Measurements from ENCODE around the gene SESN1.

The SESN1 gene

DNA sequence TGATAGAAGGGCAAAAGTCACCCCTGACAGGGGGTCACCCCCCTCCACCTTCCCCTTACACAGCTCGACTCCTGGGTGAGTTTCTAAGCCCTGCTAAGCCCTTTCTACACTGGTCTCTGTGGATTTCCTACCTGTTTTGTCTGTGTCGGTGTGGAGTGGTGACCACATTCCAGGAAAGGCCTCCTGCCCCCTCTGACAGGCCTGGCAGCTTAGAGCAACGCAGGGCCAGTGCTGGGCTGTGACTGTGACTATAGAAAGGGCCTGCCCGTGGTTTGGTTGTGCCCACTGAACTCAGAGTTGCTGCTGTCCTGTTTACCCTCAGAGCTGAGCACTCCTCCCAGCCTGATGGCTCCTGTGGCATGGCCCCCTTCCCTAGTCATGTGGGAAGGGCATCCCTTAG, 137.4 kb downstream of the SESN1 start:
- no peak for DNase-seq (ENCODE audit: low read depth)
- no peak for TF ChIP-seq CTCF (conservative IDR thresholded peaks at IDR 0.05; ENCODE audit: low read depth, low read length)
- H3K4me3 ChIP-seq (ENCODE audit: low read depth, low read length), result no peak overlapping the region

GRCh38 chr6:108955329-108955949, 139.2 kb downstream of the SESN1 start:
- TF ChIP-seq CTCF (conservative IDR thresholded peaks at IDR 0.05; ENCODE audit: low read depth, low read length), result no peak
- no peak overlapping the region for H3K4me3 ChIP-seq (ENCODE audit: low read depth, low read length)
- DNase-seq (ENCODE audit: low read depth), result no peak

GRCh38 chr6:108953681-108954080, 141.0 kb downstream of the SESN1 start:
- no peak overlapping the region for H3K4me3 ChIP-seq (ENCODE audit: low read depth, low read length)
- TF ChIP-seq CTCF (conservative IDR thresholded peaks at IDR 0.05; ENCODE audit: low read depth, low read length), result no peak
- peak; percentile 47 for DNase-seq (ENCODE audit: low read depth)

DNA sequence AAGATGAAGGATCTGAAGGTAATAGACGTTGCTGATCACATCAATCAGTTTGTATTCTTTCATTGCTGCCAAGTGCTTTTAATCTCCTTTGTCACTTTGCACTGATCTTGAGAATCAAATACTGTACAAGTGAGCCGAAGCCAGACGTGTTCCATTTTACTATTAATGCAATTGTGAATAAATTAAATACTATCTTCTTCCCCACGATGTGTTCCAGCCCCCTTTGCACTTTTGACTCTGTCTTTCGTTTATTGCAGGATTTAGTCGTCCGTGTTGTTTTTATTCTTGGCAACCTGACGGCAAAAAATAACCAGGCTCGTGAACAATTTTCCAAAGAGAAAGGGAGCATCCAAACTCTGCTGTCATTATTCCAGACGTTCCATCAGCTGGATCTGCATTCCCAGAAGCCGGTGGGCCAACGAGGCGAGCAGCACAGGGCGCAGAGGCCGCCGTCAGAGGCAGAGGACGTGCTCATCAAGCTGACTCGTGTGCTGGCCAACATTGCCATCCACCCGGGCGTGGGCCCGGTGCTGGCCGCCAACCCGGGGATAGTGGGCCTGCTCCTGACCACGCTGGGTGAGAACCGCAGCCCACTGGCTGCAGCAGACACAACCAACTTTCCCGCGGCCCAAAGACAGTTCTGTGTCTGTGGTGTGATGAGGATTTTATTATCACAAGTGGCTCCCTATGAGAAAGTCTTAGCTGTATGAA, 141.7 kb downstream of the SESN1 start:
- no peak overlapping the region for H3K4me3 ChIP-seq (ENCODE audit: low read depth, low read length)
- DNase-seq (ENCODE audit: low read depth), result no peak
- no peak for TF ChIP-seq CTCF (conservative IDR thresholded peaks at IDR 0.05; ENCODE audit: low read depth, low read length)

DNA sequence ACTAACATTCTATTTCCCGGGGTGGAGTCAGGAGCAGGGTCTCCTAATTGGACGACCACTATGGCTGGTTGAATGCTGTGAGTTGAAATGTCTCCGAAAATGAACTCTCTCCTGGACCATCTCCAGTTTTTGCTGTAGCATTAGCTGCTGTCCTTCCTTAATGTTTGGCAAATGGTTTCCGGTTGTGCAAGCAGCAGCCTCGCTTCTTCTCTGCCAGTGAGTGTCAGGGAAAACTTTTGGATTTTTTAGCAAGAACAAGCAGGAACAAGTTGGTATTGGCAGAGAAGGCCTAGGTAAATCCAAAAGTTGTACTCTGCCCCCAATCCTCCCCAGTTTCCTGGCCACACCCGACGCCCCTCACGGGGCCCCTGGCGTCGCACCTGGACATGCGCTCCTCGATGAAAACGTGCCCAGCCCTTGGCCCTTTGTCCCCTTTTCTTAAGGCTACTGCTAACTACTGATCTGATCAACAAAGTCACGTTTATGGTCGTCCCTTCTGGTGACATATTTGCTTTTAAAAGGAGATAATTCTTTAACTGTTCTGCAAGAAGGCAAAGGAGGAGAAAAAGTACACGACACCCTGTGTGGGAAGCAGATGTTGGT, 143.2 kb downstream of the SESN1 start:
- no peak for TF ChIP-seq CTCF (conservative IDR thresholded peaks at IDR 0.05; ENCODE audit: low read depth, low read length)
- no peak overlapping the region for H3K4me3 ChIP-seq (ENCODE audit: low read depth, low read length)
- no peak for DNase-seq (ENCODE audit: low read depth)

DNA sequence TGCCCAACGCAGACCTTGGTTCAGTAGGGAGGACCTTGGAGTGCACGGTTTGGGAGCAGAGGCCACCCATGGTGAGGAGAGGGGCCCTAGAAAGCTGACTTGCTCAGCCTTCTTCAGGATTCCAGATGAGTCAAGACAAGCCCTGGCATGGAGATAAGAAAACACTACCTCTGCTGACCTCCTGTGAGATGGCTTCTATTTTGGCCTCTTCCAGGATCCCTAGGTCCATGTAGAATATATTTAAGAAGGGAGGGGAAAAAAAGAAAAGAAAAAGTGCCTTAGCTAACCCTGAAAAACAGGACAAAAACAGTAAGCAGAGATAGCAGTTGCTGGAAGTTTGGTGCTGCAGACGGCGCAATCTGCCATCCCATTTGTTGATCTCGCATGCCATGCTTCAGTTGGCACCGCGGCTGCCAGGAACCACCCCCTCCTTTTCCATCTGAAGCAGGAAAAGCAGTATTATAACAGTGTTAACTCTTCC, 146.4 kb downstream of the SESN1 start:
- DNase-seq (ENCODE audit: low read depth), result no peak
- no peak for TF ChIP-seq CTCF (conservative IDR thresholded peaks at IDR 0.05; ENCODE audit: low read depth, low read length)
- H3K4me3 ChIP-seq (ENCODE audit: low read depth, low read length), result no peak overlapping the region

Measured in choroid plexus epithelial cell (primary cell).